Activated B cell treated with CpG ODN at 0.5 μM for 24 hours (primary cell): ENCODE measurements around the gene DNAH8. TPM values are rescaled to one million over a fixed set of nuclear protein-coding genes. Genes with fewer than 3 reads are reported as not detected.

Source experiments
- ATAC-seq: fragments of 200-7000 bp; cut with Tn5 transposase; one replicate; pipeline ENCODE4 v1.10.0; 2021; ENCODE audit warnings: low read depth, mild to moderate bottlenecking, moderate library complexity
- CTCF ChIA-PET: fragments of 350-600 bp; sonication (Branson Sonifier 250); formaldehyde crosslinking; loops from one replicate; lab custom pipeline; 2021; ENCODE audit warnings: antibody characterized with exemption; lab: Charles Lee
- POLR2A ChIA-PET: fragments of 350-600 bp; sonication (Branson Sonifier 250); formaldehyde crosslinking; loops from one replicate; lab custom pipeline; 2021; ENCODE audit warnings: antibody characterized with exemption; lab: Charles Lee
- DNase-seq: peaks from one replicate; pipeline ENCODE4 v3.0.0; 2022
- H3K27ac Mint-ChIP-seq: one replicate; pipeline ENCODE4 v1.8.0; 2020; ENCODE audit warnings: mixed read lengths
- H3K27me3 Mint-ChIP-seq: one replicate; pipeline ENCODE4 v1.8.0; 2021; ENCODE audit warnings: mixed read lengths
- H3K36me3 Mint-ChIP-seq: one replicate; pipeline ENCODE4 v1.8.0; 2021; ENCODE audit warnings: low read depth, mixed read lengths
- H3K4me1 Mint-ChIP-seq: one replicate; pipeline ENCODE4 v1.8.0; 2021; ENCODE audit warnings: mixed read lengths
- H3K4me3 Mint-ChIP-seq: one replicate; pipeline ENCODE4 v1.8.0; 2020; ENCODE audit warnings: mild to moderate bottlenecking, mixed read lengths
- H3K9me3 Mint-ChIP-seq: one replicate; pipeline ENCODE4 v1.8.0; 2020; ENCODE audit warnings: mixed read lengths
- CTCF ChIP-seq: fragments of 200-600 bp; IDR thresholded peaks from one replicate; pipeline ENCODE4 v1.8.0; 2022; ENCODE audit warnings: antibody characterized with exemption, mild to moderate bottlenecking
- intact Hi-C: fragments of 100-400 bp; cut with micrococcal nuclease; formaldehyde crosslinking; loops from one replicate; pipeline ENCODE4 v1.15.1; 2024
- total RNA-seq: library from RNA; stranded (reverse); gene quantifications from 2 replicates; pipeline ENCODE4 v1.2.3, GENCODE V29; 2022

Gene DNAH8
- total RNA-seq, 1 donor from 2014 or later: 2.0 TPM

GRCh38 chr6:38837101-38837500, 122.0 kb downstream of the DNAH8 start:
- intact Hi-C loops: no loop called here
- ChIA-PET CTCF (no interaction called here), POLR2A (no interaction called here)

GRCh38 chr6:38843798-38844197, 128.7 kb downstream of the DNAH8 start:
- Mint-ChIP-seq H3K4me1 (no peaks in the 10 kb centered on the region), H3K27ac (no peak overlapping the region), H3K9me3 (no peaks in the 10 kb centered on the region), H3K4me3 (no peak overlapping the region), H3K27me3 (no peaks in the 10 kb centered on the region), H3K36me3 (no peaks in the 10 kb centered on the region)
- intact Hi-C loops: no loop called here
- DNase-seq (no peak), ATAC-seq (no peak)
- CTCF ChIA-PET: no interaction called here
- no peak for TF ChIP-seq CTCF
- POLR2A ChIA-PET: no interaction called here

More at GRCh38 chr6:38837101-38837500, 122.0 kb downstream of the DNAH8 start:
- Mint-ChIP-seq H3K27me3 (no peaks in the 10 kb centered on the region), H3K9me3 (no peaks in the 10 kb centered on the region), H3K27ac (no peak overlapping the region), H3K36me3 (no peaks in the 10 kb centered on the region), H3K4me1 (no peaks in the 10 kb centered on the region), H3K4me3 (no peak overlapping the region)
- DNase-seq: no peak
- no peak for TF ChIP-seq CTCF
- no peak for ATAC-seq

- Mint-ChIP-seq H3K27me3 (no peaks in the 10 kb centered on the region), H3K36me3 (no peaks in the 10 kb centered on the region), H3K9me3 (no peaks in the 10 kb centered on the region), H3K27ac (no peak overlapping the region), H3K4me1 (no peaks in the 10 kb centered on the region), H3K4me3 (no peak overlapping the region)
- DNase-seq (no peak), ATAC-seq (no peak)
- POLR2A ChIA-PET: no interaction called here
- TF ChIP-seq CTCF: no peak
- intact Hi-C loops: no loop called here
- CTCF ChIA-PET: interaction anchor here (1.5 kb wide), 1 partner anchor 26 kb away, joined by 4 read pairs; no protein-coding TSS in a partner anchor
Observed at GRCh38 chr6:38845931-38846330, 130.8 kb downstream of the DNAH8 start.

GRCh38 chr6:38846361-38846760, 131.2 kb downstream of the DNAH8 start:
- ATAC-seq (no peak), DNase-seq (no peak)
- Mint-ChIP-seq H3K4me3 (no peak overlapping the region), H3K9me3 (no peaks in the 10 kb centered on the region), H3K27me3 (no peaks in the 10 kb centered on the region), H3K4me1 (no peaks in the 10 kb centered on the region), H3K36me3 (no peaks in the 10 kb centered on the region), H3K27ac (no peak overlapping the region)
- TF ChIP-seq CTCF: no peak
- ChIA-PET POLR2A (no interaction called here), CTCF (interaction anchor here (1.5 kb wide), 1 partner anchor 26 kb away, joined by 4 read pairs; no protein-coding TSS in a partner anchor)
- intact Hi-C loops: no loop called here

- POLR2A ChIA-PET: no interaction called here
- intact Hi-C loops: no loop called here
Observed at GRCh38 chr6:38846844-38847243, 131.7 kb downstream of the DNAH8 start.

More at GRCh38 chr6:38846844-38847243, 131.7 kb downstream of the DNAH8 start:
- DNase-seq (no peak), ATAC-seq (no peak)
- no peak overlapping the region for H3K4me3 Mint-ChIP-seq
- no peak for TF ChIP-seq CTCF
- H3K9me3 Mint-ChIP-seq: no peaks in the 10 kb centered on the region
- H3K27ac Mint-ChIP-seq: no peak overlapping the region
- no peaks in the 10 kb centered on the region for H3K36me3 Mint-ChIP-seq
- CTCF ChIA-PET: interaction anchor here (1.5 kb wide), 1 partner anchor 26 kb away, joined by 4 read pairs; no protein-coding TSS in a partner anchor
- H3K27me3 Mint-ChIP-seq: no peaks in the 10 kb centered on the region
- no peaks in the 10 kb centered on the region for H3K4me1 Mint-ChIP-seq
